Stimulated activated naive CD4-positive, alpha-beta T cell treated with Interleukin-2 at 50 U/mL for 16 hours (primary cell): ENCODE results near the gene GPATCH2.
"Not testable (repeated sequence)": the region's sequence is repeated elsewhere in the genome, so short reads cannot be mapped to it uniquely, and the experiment has no call there.

ENCODE experiments used
- DNase-seq: peaks from one replicate; lab custom pipeline; 2025; lab: John Stamatoyannopoulos, UW

Gene GPATCH2

GRCh38 chr1:217443845-217444244 lies 187.0 kb downstream of the GPATCH2 start:
- no peak for DNase-seq

GRCh38 chr1:217437376-217437775 lies 193.5 kb downstream of the GPATCH2 start:
- no peak for DNase-seq

GRCh38 chr1:217435204-217435603 lies 195.7 kb downstream of the GPATCH2 start:
- DNase-seq = no peak

- no peak for DNase-seq
Observed at GRCh38 chr1:217433664-217434063, 197.2 kb downstream of the GPATCH2 start.

GRCh38 chr1:217432339-217432738 lies 198.6 kb downstream of the GPATCH2 start:
- DNase-seq = no peak

- no peak for DNase-seq
Observed at GRCh38 chr1:217431395-217431794, 199.5 kb downstream of the GPATCH2 start.

GRCh38 chr1:217425422-217425821 lies 205.5 kb downstream of the GPATCH2 start:
- DNase-seq = no peak

GRCh38 chr1:217419194-217419551 lies 211.7 kb downstream of the GPATCH2 start:
- DNase-seq = no peak

GRCh38 chr1:217418269-217419193 lies 212.4 kb downstream of the GPATCH2 start:
- DNase-seq = no peak

GRCh38 chr1:217417363-217417762 lies 213.5 kb downstream of the GPATCH2 start:
- DNase-seq = no peak

GRCh38 chr1:217407534-217408001 lies 223.3 kb downstream of the GPATCH2 start:
- DNase-seq = no peak

GRCh38 chr1:217403026-217403720 lies 227.7 kb downstream of the GPATCH2 start:
- DNase-seq = no peak

- DNase-seq = no peak
Observed at GRCh38 chr1:217402301-217402700, 228.6 kb downstream of the GPATCH2 start.

GRCh38 chr1:217393896-217394295 lies 237.0 kb downstream of the GPATCH2 start:
- DNase-seq = no peak

GRCh38 chr1:217392441-217392840 lies 238.4 kb downstream of the GPATCH2 start:
- no peak for DNase-seq

- no peak for DNase-seq
Observed at GRCh38 chr1:217389895-217390294, 241.0 kb downstream of the GPATCH2 start.

GRCh38 chr1:217388522-217389065 lies 242.3 kb downstream of the GPATCH2 start:
- DNase-seq = no peak

- DNase-seq = not testable (repeated sequence)
Observed at GRCh38 chr1:217381773-217382172, 249.1 kb downstream of the GPATCH2 start.

GRCh38 chr1:217379804-217380203 lies 251.1 kb downstream of the GPATCH2 start:
- DNase-seq = not testable (repeated sequence)

GRCh38 chr1:217379336-217379735 lies 251.6 kb downstream of the GPATCH2 start:
- no peak for DNase-seq
